Mucosa of descending colon (tissue), 3 donors: ENCODE measurements around the gene UNC45A. TPM values are rescaled to one million over a fixed set of nuclear protein-coding genes. Genes with fewer than 3 reads are reported as not detected.

ENCODE experiments used
- ATAC-seq: fragments of 200-7000 bp; cut with Tn5 transposase; one replicate; pipeline ENCODE4 v1.9.1; 2020; ENCODE audit warnings: mild to moderate bottlenecking, moderate library complexity
- DNase-seq, 3 donors: peaks; one replicate each; pipeline ENCODE4 v3.0.0-alpha.2; 2020
- H3K36me3 ChIP-seq: fragments of 200-600 bp; one replicate; pipeline ENCODE4 v1.8.0; 2021; ENCODE audit warnings: low read depth, mild to moderate bottlenecking
- H3K4me1 ChIP-seq: fragments of 200-600 bp; one replicate; pipeline ENCODE4 v1.8.0; 2021; ENCODE audit warnings: low read depth, mild to moderate bottlenecking
- H3K4me3 ChIP-seq: fragments of 200-600 bp; one replicate; pipeline ENCODE4 v1.8.0; 2021; ENCODE audit warnings: mild to moderate bottlenecking
- H3K9me3 ChIP-seq: fragments of 200-600 bp; one replicate; pipeline ENCODE4 v1.8.0; 2021; ENCODE audit warnings: mild to moderate bottlenecking
- intact Hi-C, 2 donors: fragments of 100-400 bp; cut with DNase I in 1 of 2; cut with micrococcal nuclease in 1 of 2; formaldehyde crosslinking; loops; one replicate each; pipeline versions ENCODE4 v1.11.0 to v1.11.1; 2022; cut with DNase I, micrococcal nuclease
- total RNA-seq, 3 donors: library from RNA; stranded (reverse); fragmentation: NEBNext Ultra II Directional in 2 of 3; extraction: Animal tissue kit (Norgen Biotek cat#: 25700) in 2 of 3; gene quantifications; one replicate each; pipeline versions ENCODE4 v1.2.1 to v1.2.4, GENCODE V29; 2021 to 2023
- TF ChIP-seq, protein P1 (sequence below): fragments of 200-600 bp; IDR thresholded peaks from one replicate; pipeline ENCODE4 v1.8.0; 2022; ENCODE audit warnings: antibody characterized with exemption, mild to moderate bottlenecking
- donor health status: DM: no; HTN: no; CAD: no; lungs with moderate emphysema.
- donor health status: DM: no; HTN: no; CAD: no.
- donor health status: DM: no; HTN: yes; CAD: no.

The UNC45A gene
- total RNA-seq, 3 donors from 2014 or later: 43.9 to 92.5 (median 54.8) TPM

DNA sequence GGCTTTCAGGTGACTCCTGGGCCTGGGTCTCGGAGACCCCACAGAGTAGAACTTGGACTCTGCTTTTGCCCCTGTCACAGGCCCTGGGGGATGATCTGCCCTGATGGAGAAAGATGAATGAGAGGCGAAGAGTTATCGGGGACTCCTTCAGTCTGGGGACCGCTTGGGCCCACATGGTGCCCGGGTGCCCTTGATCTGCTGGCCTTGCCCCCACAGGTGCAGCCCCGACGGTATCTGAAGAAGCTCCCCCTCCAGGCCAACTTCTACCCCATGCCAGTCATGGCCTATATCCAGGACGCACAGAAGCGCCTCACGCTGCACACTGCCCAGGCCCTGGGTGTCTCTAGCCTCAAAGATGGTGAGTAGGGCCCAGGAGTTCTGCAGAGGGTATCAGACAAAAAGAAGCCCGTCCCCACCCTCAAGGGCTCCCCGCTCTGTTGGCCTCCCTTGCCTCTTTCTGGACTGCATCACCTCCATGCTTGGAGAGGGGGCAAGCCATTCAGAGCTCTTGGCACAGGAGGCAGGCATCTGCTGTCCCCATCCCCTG, 21.6 kb upstream of the UNC45A start:
- Histone ChIP-seq H3K9me3 (no peaks in the 10 kb centered on the region), H3K4me3 (no peak overlapping the region), H3K36me3 (peaks cover 23% of the 10 kb centered on the region), H3K4me1 (no peaks in the 10 kb centered on the region)
- TF ChIP-seq, protein P1, sequence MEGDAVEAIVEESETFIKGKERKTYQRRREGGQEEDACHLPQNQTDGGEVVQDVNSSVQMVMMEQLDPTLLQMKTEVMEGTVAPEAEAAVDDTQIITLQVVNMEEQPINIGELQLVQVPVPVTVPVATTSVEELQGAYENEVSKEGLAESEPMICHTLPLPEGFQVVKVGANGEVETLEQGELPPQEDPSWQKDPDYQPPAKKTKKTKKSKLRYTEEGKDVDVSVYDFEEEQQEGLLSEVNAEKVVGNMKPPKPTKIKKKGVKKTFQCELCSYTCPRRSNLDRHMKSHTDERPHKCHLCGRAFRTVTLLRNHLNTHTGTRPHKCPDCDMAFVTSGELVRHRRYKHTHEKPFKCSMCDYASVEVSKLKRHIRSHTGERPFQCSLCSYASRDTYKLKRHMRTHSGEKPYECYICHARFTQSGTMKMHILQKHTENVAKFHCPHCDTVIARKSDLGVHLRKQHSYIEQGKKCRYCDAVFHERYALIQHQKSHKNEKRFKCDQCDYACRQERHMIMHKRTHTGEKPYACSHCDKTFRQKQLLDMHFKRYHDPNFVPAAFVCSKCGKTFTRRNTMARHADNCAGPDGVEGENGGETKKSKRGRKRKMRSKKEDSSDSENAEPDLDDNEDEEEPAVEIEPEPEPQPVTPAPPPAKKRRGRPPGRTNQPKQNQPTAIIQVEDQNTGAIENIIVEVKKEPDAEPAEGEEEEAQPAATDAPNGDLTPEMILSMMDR: no peak
- intact Hi-C loops: no loop called here
- DNase-seq (peak in 1 of 3 donors; percentile 16), ATAC-seq (no peak)

DNA sequence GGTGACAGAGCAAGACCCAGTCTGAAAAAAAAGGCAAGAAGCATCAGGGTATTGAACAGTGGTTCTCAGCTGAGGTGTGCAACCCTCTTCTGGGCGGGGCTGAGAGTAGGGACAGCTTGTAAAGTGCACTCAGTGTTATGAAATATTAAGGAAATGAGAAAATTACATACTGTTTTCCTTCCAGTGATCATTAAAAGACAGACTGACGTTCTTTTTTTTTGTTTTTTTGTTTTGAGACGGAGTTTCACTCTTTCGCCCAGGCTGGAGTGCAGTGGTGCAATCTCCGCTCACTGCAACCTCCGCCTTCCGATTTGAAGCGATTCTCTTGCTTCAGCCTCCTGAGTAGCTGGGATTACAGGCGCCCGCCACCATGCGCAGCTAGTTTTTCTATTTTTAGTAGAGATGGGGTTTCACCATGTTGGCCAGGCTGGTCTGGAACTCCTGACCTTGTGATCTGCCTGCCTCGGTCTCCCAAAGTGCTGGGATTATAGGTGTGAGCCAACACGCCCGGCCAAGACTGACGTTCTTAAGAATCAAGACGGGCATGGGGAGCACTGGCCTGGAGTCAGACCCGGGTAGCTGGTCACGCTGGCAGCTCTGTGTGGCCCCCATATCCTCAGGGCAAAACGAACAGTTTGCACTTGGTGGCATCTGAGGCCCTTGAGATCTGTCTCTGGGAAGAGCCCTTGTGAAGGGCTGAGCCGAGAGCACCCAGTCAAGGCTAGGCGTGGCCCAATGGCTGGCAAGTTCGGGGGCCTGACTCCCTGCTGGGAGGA, 20.6 kb upstream of the UNC45A start:
- Histone ChIP-seq H3K4me1 (no peaks in the 10 kb centered on the region), H3K4me3 (no peak overlapping the region), H3K36me3 (peaks cover 23% of the 10 kb centered on the region), H3K9me3 (no peaks in the 10 kb centered on the region)
- TF ChIP-seq, protein P1: no peak
- intact Hi-C loops: no loop called here
- DNase-seq: peak in 2 of 3 donors; percentile 11 to 19
- ATAC-seq: no peak

DNA sequence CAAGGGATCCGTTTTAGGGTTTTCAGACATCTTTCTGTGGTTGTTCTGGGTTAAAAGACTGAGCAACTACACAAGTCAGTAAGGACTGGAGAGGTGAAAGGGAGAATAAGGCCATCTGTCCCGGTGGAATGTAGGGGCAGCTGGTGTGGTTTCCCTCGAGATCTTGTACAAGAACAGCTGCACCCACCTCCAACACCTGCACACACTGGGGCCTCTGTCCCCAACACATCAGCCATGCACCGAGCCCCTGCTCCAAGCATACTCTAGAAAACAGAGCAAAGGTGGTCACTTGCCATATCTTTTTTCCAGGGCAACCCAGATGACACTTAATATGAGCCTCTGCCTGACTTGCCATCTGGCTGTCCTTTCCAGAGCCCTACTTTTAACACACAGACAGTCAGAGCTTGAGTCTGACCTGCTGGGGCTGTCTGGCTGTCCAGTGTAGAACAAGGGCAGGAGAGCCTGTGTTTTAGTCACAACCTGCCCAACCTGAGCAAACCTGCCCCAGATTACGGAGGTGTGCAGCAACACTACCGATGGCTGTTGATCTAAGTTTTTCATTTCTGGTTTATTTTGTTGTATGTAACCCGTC, 19.8 kb upstream of the UNC45A start:
- TF ChIP-seq, protein P1: no peak
- H3K9me3 ChIP-seq: no peaks in the 10 kb centered on the region
- intact Hi-C loops: no loop called here
- H3K4me3 ChIP-seq: no peak overlapping the region
- DNase-seq (no peak), ATAC-seq (no peak)
- peaks cover 26% of the 10 kb centered on the region for H3K36me3 ChIP-seq
- H3K4me1 ChIP-seq: no peaks in the 10 kb centered on the region

DNA sequence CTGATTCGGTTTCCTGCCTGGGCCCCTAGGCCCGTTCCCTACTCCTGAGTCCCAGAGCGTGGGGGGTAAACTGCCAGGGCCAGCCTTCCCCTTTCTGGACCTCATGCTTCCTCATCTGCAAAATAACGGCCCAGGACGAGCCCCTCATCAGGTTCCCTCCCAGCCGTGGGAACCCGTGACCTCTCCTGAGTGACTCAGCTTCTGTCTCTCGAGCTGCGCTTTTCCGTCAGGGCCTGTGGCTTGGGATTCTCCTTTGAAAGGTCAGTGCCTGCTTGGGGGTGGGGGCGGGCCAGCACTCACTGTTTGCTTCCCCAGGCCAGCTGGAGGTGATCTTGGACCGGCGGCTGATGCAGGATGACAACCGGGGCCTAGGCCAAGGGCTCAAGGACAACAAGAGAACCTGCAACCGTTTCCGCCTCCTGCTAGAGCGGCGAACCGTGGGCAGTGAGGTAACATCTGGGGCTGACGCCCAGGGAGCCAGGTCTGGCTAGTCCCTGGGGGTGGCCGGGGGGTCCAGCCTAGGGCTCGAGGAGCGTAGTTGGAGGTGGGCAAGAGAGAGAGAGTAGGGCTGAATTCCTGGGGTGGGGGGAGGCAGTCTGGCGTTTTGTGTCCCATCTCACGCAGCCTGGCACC, 19.2 kb upstream of the UNC45A start:
- Histone ChIP-seq H3K4me1 (no peaks in the 10 kb centered on the region), H3K36me3 (peaks cover 29% of the 10 kb centered on the region), H3K4me3 (no peak overlapping the region), H3K9me3 (no peaks in the 10 kb centered on the region)
- ATAC-seq: peak; percentile 47
- peak; percentile 26 to 73 (median 53) for DNase-seq
- TF ChIP-seq, protein P1: no peak
- intact Hi-C loops: no loop called here

DNA sequence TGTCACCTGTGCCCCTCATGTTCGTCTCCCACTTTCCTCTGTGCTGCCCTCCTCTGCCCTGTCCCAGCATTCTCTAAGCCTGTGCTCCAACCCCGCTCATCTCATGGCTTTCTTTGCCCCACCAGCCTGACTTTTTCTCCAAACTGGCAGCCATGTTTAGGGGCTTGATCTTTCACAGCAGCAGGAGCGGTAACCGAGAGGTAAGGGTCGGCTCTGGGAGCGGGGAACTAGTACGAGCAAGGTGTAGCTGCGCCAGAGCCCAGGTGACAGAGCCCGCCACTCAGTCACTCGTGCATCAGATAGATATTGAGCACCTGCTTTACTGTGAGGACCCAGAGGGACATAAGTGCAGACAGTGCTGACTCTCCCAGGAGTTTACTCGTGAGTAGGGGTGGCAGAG, 18.6 kb upstream of the UNC45A start:
- no peak for ATAC-seq

More for the DNA sequence above, 18.6 kb upstream of the UNC45A start:
- TF ChIP-seq, protein P1: no peak
- intact Hi-C loops: no loop called here
- Histone ChIP-seq H3K9me3 (no peaks in the 10 kb centered on the region), H3K36me3 (peaks cover 25% of the 10 kb centered on the region), H3K4me3 (no peak overlapping the region), H3K4me1 (no peaks in the 10 kb centered on the region)
- DNase-seq: peak in 1 of 3 donors; percentile 30
